Sigmoid colon (tissue), 7 donors: ENCODE data around the gene COMMD7. TPM values are rescaled to one million over a fixed set of nuclear protein-coding genes. Genes with fewer than 3 reads are reported as not detected.

Source experiments
- DNase-seq: peaks from one replicate; pipeline ENCODE4 v3.0.0-alpha.2; 2019
- H3K27ac ChIP-seq, 4 donors: fragments of 200-600 bp; sonication (generic); one replicate each; pipeline ENCODE4 v1.5.1; 2016 to 2019; ENCODE audit warnings: mild to moderate bottlenecking in 1 of 4
- H3K27me3 ChIP-seq, 3 donors: fragments of 200-600 bp; sonication (generic); one replicate each; pipeline ENCODE4 v1.5.1; 2019; ENCODE audit warnings: mild to moderate bottlenecking in 1 of 3
- H3K36me3 ChIP-seq, 4 donors: fragments of 200-600 bp; sonication (generic); one replicate each; pipeline ENCODE4 v1.5.1; 2016 to 2019
- H3K4me1 ChIP-seq, 4 donors: fragments of 200-600 bp; sonication (generic); one replicate each; pipeline ENCODE4 v1.5.1; 2017 to 2019
- H3K4me3 ChIP-seq, 4 donors: fragments of 200-600 bp; sonication (generic); one replicate each; pipeline ENCODE4 v1.5.1; 2017 to 2019; ENCODE audit warnings: mild to moderate bottlenecking in 2 of 4, moderate library complexity in 1 of 4
- H3K9me3 ChIP-seq, 4 donors: fragments of 200-600 bp in 3 of 4; sonication (generic) in 3 of 4; one replicate each; pipeline versions ENCODE4 v1.5.1 to v1.6.1; 2013 to 2019
- CTCF ChIP-seq, 4 experiments: fragments of 450-650 bp in 3 of 4; fragments of 200-600 bp in 1 of 4; IDR thresholded peaks; one replicate each; pipeline ENCODE4 v1.5.1; 2016 to 2019; ENCODE audit warnings: antibody characterized with exemption in 4 of 4, mild to moderate bottlenecking in 3 of 4, moderate library complexity in 2 of 4
- EP300 ChIP-seq, 4 donors: sonication (generic); formaldehyde crosslinking; IDR thresholded peaks; one replicate each; pipeline ENCODE4 v1.6.1; 2017; ENCODE audit warnings: antibody characterized with exemption in 4 of 4
- POLR2A ChIP-seq, 2 donors: fragments of 450-650 bp; IDR thresholded peaks; one replicate each; pipeline ENCODE4 v1.6.1; 2016; ENCODE audit warnings: antibody characterized with exemption in 2 of 2, mild to moderate bottlenecking in 2 of 2, moderate library complexity in 2 of 2
- POLR2AphosphoS5 ChIP-seq, 4 donors: sonication (generic); formaldehyde crosslinking; IDR thresholded peaks; one replicate each; pipeline ENCODE4 v1.6.1; 2017; ENCODE audit warnings: antibody characterized with exemption in 4 of 4
- WGBS, 2 donors: extraction: QIAGEN DNeasy Blood & Tissue Kit; methylation state at CpG; one replicate each; pipeline ENCODE4 v1.1.7; 2013; 5-methylcytosine and 5-hydroxymethylcytosine counted together
- intact Hi-C: fragments of 100-400 bp; cut with DNase I; formaldehyde crosslinking; loops from one replicate; pipeline ENCODE4 v1.15.1; 2023
- polyA plus RNA-seq, 3 donors: library from polyadenylated mRNA; stranded (reverse); fragments of 200-250 nt; gene quantifications; one replicate each; pipeline ENCODE4 v1.2.3, GENCODE V29; 2013
- total RNA-seq, 4 donors: library from RNA; depleted of rRNA; stranded (reverse); fragments of >200 nt; gene quantifications; one replicate each; pipeline ENCODE4 v1.1.0, GENCODE V29; 2016
- donor health status: healthy with polysubstance abuse.
- donor health status: Bipolar disorder and iron deficiency.
- donor health status: healthy.

COMMD7 gene
- total and polyA plus RNA-seq, 7 donors: 26.3 to 68.0 (median 45.1) TPM

GRCh38 chr20:32789896-32790750 is 46.9 kb upstream of the COMMD7 start:
- WGBS, 2 donors: 65 to 70% methylated on average over 6 of the region's 6 CpGs
- peaks cover 0 to 2% (median 0%) of the 10 kb centered on the region in 4 donors for H3K36me3 ChIP-seq
- no peak overlapping the region for H3K27ac ChIP-seq
- TF ChIP-seq EP300 (IDR thresholded peaks at IDR 0.05) (no peak), CTCF (IDR thresholded peaks at IDR 0.05) (peak; percentile 93 to 99 (median 96)), POLR2A (IDR thresholded peaks at IDR 0.05) (no peak), POLR2AphosphoS5 (IDR thresholded peaks at IDR 0.05) (no peak)
- no peaks in the 10 kb centered on the region for H3K9me3 ChIP-seq
- intact Hi-C loops: loop anchor here (2.0 kb wide), 1 partner anchor 509 kb away; no protein-coding TSS in a partner anchor
- no peak overlapping the region for H3K4me3 ChIP-seq
- H3K27me3 ChIP-seq: no peaks in the 10 kb centered on the region
- DNase-seq: peak; percentile 84
- no peaks in the 10 kb centered on the region for H3K4me1 ChIP-seq

GRCh38 chr20:32787168-32787567 is 43.9 kb upstream of the COMMD7 start:
- no peaks in the 10 kb centered on the region for H3K27me3 ChIP-seq
- H3K9me3 ChIP-seq: no peaks in the 10 kb centered on the region
- peaks cover 0 to 7% (median 0%) of the 10 kb centered on the region in 4 donors for H3K36me3 ChIP-seq
- no peaks in the 10 kb centered on the region for H3K4me1 ChIP-seq
- no peak for DNase-seq
- intact Hi-C loops: no loop called here
- H3K4me3 ChIP-seq: no peak overlapping the region
- TF ChIP-seq POLR2A (IDR thresholded peaks at IDR 0.05) (no peak), CTCF (IDR thresholded peaks at IDR 0.05) (no peak), POLR2AphosphoS5 (IDR thresholded peaks at IDR 0.05) (no peak), EP300 (IDR thresholded peaks at IDR 0.05) (no peak)
- H3K27ac ChIP-seq: no peak overlapping the region
- 93 to 94% methylated on average over 16 of the region's 16 CpGs for WGBS, 2 donors

- Histone ChIP-seq H3K27ac (no peak overlapping the region), H3K4me3 (no peak overlapping the region), H3K9me3 (no peaks in the 10 kb centered on the region), H3K27me3 (no peaks in the 10 kb centered on the region), H3K4me1 (no peaks in the 10 kb centered on the region), H3K36me3 (peaks cover 0 to 7% (median 0%) of the 10 kb centered on the region in 4 donors)
- no peak for DNase-seq
- intact Hi-C loops: no loop called here
- WGBS, 2 donors: 96% methylated on average over 16 of the region's 16 CpGs
- TF ChIP-seq CTCF (IDR thresholded peaks at IDR 0.05) (no peak), POLR2A (IDR thresholded peaks at IDR 0.05) (no peak), EP300 (IDR thresholded peaks at IDR 0.05) (no peak), POLR2AphosphoS5 (IDR thresholded peaks at IDR 0.05) (no peak)
Observed at GRCh38 chr20:32786059-32786760, 42.9 kb upstream of the COMMD7 start.

- peaks cover 0 to 7% (median 0%) of the 10 kb centered on the region in 4 donors for H3K36me3 ChIP-seq
Observed at GRCh38 chr20:32784369-32785080, 41.3 kb upstream of the COMMD7 start.

More at GRCh38 chr20:32784369-32785080, 41.3 kb upstream of the COMMD7 start:
- DNase-seq: no peak
- H3K9me3 ChIP-seq: no peaks in the 10 kb centered on the region
- intact Hi-C loops: no loop called here
- WGBS, 2 donors: 93 to 94% methylated on average over 13 of the region's 13 CpGs
- H3K27me3 ChIP-seq: no peaks in the 10 kb centered on the region
- H3K4me3 ChIP-seq: no peak overlapping the region
- H3K27ac ChIP-seq: no peak overlapping the region
- no peaks in the 10 kb centered on the region for H3K4me1 ChIP-seq
- TF ChIP-seq POLR2A (IDR thresholded peaks at IDR 0.05): no peak
- TF ChIP-seq CTCF (IDR thresholded peaks at IDR 0.05): no peak
- TF ChIP-seq EP300 (IDR thresholded peaks at IDR 0.05): no peak
- no peak for TF ChIP-seq POLR2AphosphoS5 (IDR thresholded peaks at IDR 0.05)
